Middle frontal gyrus (tissue), 1 donor: ENCODE data around the gene ZNF157.
"Not testable (repeated sequence)": the region's sequence is repeated elsewhere in the genome, so short reads cannot be mapped to it uniquely, and the experiment has no call there.

Experiments used
- DNase-seq: peaks from one replicate; pipeline ENCODE4 v3.0.0-alpha.2; 2015; ENCODE audit warnings: low spot score; ENCODE audit errors: extremely low spot score

Gene ZNF157

GRCh38 chrX:47370278-47370677, at the start of gene ZNF157:
Gene ZNF157 (plus strand): TSS chrX:47370578. CDS start chrX:47370669, 91 bp downstream.
- no peak for DNase-seq

- peak; percentile 39 for DNase-seq
Measured at GRCh38 chrX:47321386-47321785, 49.0 kb upstream of the ZNF157 start.

- no peak for DNase-seq
Measured at GRCh38 chrX:47321823-47322371, 48.5 kb upstream of the ZNF157 start.

- no peak for DNase-seq
Measured at GRCh38 chrX:47327902-47328301, 42.5 kb upstream of the ZNF157 start.

- DNase-seq = not testable (repeated sequence)
Measured at GRCh38 chrX:47332729-47333128, 37.6 kb upstream of the ZNF157 start.

GRCh38 chrX:47351706-47352105, 18.7 kb upstream of the ZNF157 start:
- DNase-seq = no peak

GRCh38 chrX:47358387-47359065, 11.9 kb upstream of the ZNF157 start:
- no peak for DNase-seq

GRCh38 chrX:47360423-47361179, 9.8 kb upstream of the ZNF157 start:
- DNase-seq = no peak

GRCh38 chrX:47361538-47362511, 8.6 kb upstream of the ZNF157 start:
- DNase-seq = peak; percentile 68

- DNase-seq = peak; percentile 56
Measured at GRCh38 chrX:47366041-47366722, 4.2 kb upstream of the ZNF157 start.

- no peak for DNase-seq
Measured at GRCh38 chrX:47373198-47373597, 2.8 kb downstream of the ZNF157 start.

- no peak for DNase-seq
Measured at GRCh38 chrX:47380268-47380667, 9.9 kb downstream of the ZNF157 start.

GRCh38 chrX:47380837-47381236, 10.5 kb downstream of the ZNF157 start:
- not testable (repeated sequence) for DNase-seq

- DNase-seq = peak; percentile 44
Measured at GRCh38 chrX:47384502-47384901, 14.1 kb downstream of the ZNF157 start.

- DNase-seq = no peak
Measured at GRCh38 chrX:47390780-47391179, 20.4 kb downstream of the ZNF157 start.

- DNase-seq = no peak
Measured at GRCh38 chrX:47413179-47413594, 42.8 kb downstream of the ZNF157 start.

GRCh38 chrX:47420265-47420664, 49.9 kb downstream of the ZNF157 start:
- DNase-seq = no peak

- DNase-seq = no peak
Measured at GRCh38 chrX:47420962-47421361, 50.6 kb downstream of the ZNF157 start.

- no peak for DNase-seq
Measured at GRCh38 chrX:47422444-47422843, 52.1 kb downstream of the ZNF157 start.

GRCh38 chrX:47430925-47431324, 60.5 kb downstream of the ZNF157 start:
- DNase-seq = no peak

GRCh38 chrX:47446431-47446830, 76.1 kb downstream of the ZNF157 start:
- no peak for DNase-seq
